Measurements from ENCODE around the gene AKR1B15.
"Not testable (repeated sequence)": the region's sequence is repeated elsewhere in the genome, so short reads cannot be mapped to it uniquely, and the experiment has no call there.

Gene AKR1B15

GRCh38 chr7:134532954-134533218 lies 16.0 kb upstream of the AKR1B15 start:
- no peak for DNase-seq (ENCODE audit: low read depth)

- no peak for DNase-seq (ENCODE audit: low read depth)
Observed at GRCh38 chr7:134533288-134533771, 15.6 kb upstream of the AKR1B15 start.

- no peak for DNase-seq (ENCODE audit: low read depth)
Observed at GRCh38 chr7:134534633-134535032, 14.3 kb upstream of the AKR1B15 start.

- DNase-seq (ENCODE audit: low read depth) = no peak
Observed at GRCh38 chr7:134535272-134535918, 13.5 kb upstream of the AKR1B15 start.

DNA sequence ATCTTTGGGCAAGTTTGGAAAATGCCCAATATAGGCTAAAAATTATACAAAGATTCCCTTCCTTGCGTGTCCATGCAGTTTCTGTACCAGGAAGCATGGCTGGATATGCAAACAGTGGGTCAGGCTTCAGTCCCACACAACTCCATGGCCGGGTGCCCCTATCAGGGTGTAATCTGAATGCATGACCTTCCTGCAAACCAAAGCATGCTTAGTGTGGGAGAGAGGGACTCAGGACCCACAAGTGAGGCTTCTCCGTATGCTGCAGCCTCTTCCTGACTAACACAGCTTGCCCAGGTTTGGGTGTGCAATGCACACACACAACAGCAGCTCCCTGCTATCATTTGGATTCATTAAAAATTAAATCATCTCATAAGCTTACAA lies 13.0 kb upstream of the AKR1B15 start:
- DNase-seq (ENCODE audit: low read depth) = no peak

DNA sequence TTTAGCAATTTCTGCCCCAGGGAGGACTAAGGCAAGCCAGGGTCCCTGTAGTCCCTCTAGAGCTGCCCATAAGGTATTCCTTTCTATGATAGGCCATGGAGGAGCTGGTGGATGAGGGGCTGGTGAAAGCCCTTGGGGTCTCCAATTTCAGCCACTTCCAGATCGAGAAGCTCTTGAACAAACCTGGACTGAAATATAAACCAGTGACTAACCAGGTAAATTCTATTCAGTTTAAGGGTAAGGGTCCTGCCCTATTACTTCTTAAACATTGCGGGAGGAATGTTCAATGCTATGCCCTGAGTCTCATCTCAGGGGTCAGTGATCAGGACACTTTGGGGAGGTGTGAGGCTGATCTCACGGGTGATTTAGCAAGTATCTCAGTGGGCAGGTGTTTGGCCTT lies 12.4 kb upstream of the AKR1B15 start:
- not testable (repeated sequence) for DNase-seq (ENCODE audit: low read depth)

- DNase-seq (ENCODE audit: low read depth) = not testable (repeated sequence)
Observed at GRCh38 chr7:134537273-134537781, 11.6 kb upstream of the AKR1B15 start.

GRCh38 chr7:134539380-134540004 lies 9.4 kb upstream of the AKR1B15 start:
- DNase-seq (ENCODE audit: low read depth) = no peak

DNA sequence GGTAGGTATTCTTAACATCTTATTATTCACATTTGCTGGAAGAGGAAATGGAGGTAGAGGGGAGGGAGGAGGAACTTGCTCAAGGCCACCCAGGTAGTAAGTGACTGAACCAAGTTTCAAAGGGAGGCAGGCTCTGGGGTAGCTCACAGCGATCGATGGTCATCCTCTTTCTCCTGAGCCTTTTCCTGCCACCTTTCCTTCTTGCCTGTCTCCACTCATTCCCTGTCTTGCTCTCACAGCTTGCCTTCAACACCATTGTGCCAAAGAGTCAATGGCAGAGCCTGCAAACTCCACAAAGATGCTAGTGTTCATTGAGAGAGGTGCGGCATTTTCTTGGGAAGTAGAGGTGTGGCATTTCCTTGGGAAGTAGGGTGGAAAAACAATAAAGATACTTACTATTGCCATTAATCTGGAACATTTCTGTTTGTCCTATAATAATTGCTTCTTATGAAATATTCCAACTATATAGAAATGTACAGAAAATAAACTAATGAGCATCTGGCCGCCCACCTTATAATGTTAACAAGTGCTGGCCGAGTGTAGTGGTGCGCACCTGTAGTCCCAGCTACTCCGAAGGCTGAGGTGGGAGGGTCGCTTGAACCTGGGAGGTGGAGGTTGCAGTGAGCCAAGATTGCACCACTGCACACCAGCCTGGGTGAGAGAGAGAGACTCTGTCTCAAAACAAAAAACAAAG lies 7.3 kb upstream of the AKR1B15 start:
- not testable (repeated sequence) for DNase-seq (ENCODE audit: low read depth)

DNA sequence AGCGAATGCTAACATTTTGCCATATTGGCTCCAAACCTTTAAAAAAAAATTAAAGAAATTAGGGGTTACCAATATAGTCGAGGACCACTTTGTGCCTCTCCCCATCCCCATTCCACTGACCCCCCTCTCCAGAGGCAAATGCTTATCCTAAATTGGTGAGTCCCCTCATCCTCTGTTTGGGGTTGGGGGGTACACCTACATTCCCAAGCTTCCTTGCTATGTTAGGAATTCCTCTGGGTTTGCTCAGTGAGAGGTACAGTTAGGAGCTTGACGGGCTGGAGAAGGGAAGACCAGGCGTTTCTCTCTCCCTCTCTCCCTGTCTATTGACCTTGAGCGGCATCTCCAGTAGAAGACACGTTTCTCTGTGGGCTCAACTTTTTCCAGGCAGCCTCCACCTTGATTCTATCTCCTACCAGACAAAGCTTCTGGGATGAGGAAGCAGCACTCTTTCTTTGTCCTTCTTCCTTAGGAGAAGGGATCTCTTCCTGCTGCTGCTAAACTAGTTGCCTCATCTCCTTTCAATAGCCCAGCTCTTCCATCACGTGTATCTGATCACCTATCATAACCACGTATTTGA lies 6.6 kb upstream of the AKR1B15 start:
- no peak for DNase-seq (ENCODE audit: low read depth)

GRCh38 chr7:134545380-134545779 lies 3.5 kb upstream of the AKR1B15 start:
- no peak for DNase-seq (ENCODE audit: low read depth)

DNA sequence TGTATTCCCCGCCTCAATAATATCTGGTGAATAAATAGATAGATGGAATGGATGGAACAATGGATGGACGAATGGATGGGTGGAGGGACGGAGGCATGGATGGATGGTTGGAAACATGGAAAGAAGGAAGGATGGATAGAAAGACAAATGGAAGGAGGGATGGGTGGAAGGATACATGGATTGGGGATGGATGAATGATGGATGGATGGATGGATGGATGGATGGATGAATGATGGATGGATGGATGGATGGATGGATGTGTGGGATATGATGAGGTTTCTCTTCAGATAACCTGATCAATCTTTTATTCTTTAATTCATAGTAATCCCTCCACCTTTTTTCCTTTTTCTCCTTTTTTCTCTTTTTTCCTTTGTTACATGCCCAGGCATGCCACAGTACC lies 3.0 kb upstream of the AKR1B15 start:
- DNase-seq (ENCODE audit: low read depth) = no peak

DNA sequence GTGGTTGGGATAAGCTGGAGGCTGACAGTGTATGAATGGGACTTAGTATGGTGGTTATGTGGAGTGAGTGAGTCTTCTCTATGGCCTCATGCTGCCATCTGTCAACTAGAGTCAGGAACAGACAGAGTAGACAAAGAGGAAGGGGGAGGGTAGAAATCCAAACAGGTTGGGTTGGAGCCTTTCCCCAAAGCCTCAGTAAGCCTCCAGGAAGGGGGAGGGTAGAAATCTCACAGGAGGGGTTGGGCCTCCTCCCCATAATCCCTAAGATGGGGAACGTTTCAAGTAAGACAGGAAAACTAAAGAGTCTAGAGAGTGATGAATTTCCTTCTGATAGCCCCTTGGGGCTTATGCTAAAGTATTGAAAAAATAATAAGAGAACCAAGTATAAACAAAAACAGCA lies 2.0 kb upstream of the AKR1B15 start:
- DNase-seq (ENCODE audit: low read depth) = no peak

DNA sequence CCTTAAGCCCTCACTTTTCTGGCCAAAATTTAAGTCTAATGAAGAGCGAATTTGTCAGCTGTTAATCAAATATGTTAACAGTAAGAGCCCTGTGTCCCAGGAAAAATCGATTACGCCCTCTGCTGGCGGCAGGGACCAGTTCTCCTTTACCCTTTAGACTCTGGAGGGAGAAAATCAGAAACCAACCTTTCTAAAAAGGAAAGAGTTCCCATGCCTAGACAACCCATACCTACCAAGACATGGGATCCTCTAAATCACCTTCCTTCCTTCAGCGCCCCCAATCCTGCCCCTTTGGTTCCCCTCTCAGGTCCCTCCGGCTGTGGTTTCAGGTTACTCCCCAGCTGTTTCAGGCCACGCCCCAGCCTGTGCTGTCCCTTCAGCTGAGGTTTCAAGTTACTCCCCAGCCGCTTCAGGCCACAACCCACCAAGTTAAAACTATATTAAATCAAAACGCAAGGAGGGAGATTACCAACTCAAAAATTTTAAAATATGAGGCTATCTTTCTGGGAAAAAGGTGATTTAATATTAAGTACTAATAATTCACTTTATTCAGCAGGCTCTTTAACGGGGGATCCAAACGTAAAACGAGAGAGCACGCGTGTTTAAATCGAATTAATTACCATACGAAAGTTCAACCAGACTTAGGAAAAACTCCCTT lies 1.4 kb upstream of the AKR1B15 start:
- DNase-seq (ENCODE audit: low read depth) = peak; percentile 55

- DNase-seq (ENCODE audit: low read depth) = no peak
Observed at GRCh38 chr7:134549366-134549765, 456 bp downstream of the AKR1B15 start.

- DNase-seq (ENCODE audit: low read depth) = no peak
Observed at GRCh38 chr7:134552105-134552504, 3.2 kb downstream of the AKR1B15 start.

- no peak for DNase-seq (ENCODE audit: low read depth)
Observed at GRCh38 chr7:134553976-134554375, 5.1 kb downstream of the AKR1B15 start.

DNA sequence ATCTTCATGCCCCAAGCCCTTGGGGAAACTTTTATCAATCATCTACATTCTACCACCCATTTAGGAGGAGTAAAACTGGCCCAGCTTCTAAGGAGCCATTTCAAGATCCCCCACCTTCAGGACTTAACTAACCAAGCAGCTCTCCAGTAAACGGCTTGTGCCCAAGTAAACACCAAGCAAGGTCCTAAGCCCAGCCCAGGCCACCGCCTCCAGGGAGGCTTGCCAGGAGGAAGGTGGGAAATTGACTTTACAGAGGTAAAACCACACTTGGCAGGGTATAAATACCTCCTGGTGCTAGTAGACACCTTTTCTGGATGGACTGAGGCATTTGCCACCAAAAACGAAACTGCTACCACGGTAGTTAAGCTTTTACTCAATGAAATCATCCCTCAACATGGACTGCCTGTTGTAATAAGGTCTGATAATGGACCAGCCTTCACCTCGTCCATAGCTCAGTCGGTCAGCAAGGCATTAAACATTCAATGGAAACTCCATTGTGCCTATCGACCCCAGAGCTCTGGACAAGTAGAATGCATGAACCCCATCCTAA lies 5.6 kb downstream of the AKR1B15 start:
- no peak for DNase-seq (ENCODE audit: low read depth)

- DNase-seq (ENCODE audit: low read depth) = no peak
Observed at GRCh38 chr7:134557391-134557790, 8.5 kb downstream of the AKR1B15 start.

- no peak for DNase-seq (ENCODE audit: low read depth)
Observed at GRCh38 chr7:134558370-134558769, 9.5 kb downstream of the AKR1B15 start.

- not testable (repeated sequence) for DNase-seq (ENCODE audit: low read depth)
Observed at GRCh38 chr7:134561616-134562015, 12.7 kb downstream of the AKR1B15 start.

DNA sequence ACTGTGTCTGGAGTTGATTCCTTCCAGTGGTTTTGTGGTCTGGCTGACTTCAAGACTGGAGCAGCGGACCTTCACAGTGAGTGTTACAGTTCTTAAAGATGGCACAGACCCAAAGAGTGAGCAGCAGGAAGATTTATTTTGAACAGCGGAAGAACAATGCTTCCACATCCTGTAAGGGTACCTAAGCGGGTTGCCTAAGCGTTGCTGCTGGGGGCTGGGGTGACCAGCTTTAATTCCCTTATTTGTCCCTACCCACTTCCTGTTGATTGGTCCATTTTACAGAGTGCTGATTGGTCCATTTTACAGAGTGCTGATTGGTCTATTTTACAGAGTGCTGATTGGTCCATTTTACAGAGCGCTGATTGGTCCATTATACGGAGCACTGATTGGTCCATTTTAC lies 13.2 kb downstream of the AKR1B15 start:
- DNase-seq (ENCODE audit: low read depth) = no peak
